ENCODE measurements around the gene PRPF6. TPM values are rescaled to one million over a fixed set of nuclear protein-coding genes. Genes with fewer than 3 reads are reported as not detected.
A peak's percentile ranks its signal among the peaks of the same experiment; 100 is the strongest.

The PRPF6 gene
- total and polyA plus RNA-seq, 2 of the 13 experiments (the other 11 are each of a cell fraction or from before 2014, with no cell fraction given): 63.7 to 101 TPM

- TF ChIP-seq ZNF574 (CRISPR knock-in tag; IDR thresholded peaks at IDR 0.05) (peak; percentile 84), ZNF652 (CRISPR knock-in tag; IDR thresholded peaks at IDR 0.05; ENCODE audit: borderline replicate concordance, low read depth) (no peak), ZNF256 (CRISPR knock-in tag; conservative IDR thresholded peaks at IDR 0.05) (peak; percentile 91; the same call in 1 of the 2 replicates), ZNF816 (CRISPR knock-in tag; IDR thresholded peaks at IDR 0.05; ENCODE audit: borderline replicate concordance) (no peak), SNAPC4 (CRISPR knock-in tag; IDR thresholded peaks at IDR 0.05) (peak; percentile 78; the same call in 1 of the 2 replicates), TEAD2 (CRISPR knock-in tag; IDR thresholded peaks at IDR 0.05) (no peak), CREB1 (IDR thresholded peaks at IDR 0.05) (peak; percentile 72; the same call in 1 of the 2 replicates), CREB1 (CRISPR knock-in tag; IDR thresholded peaks at IDR 0.05) (no peak), DR1 (CRISPR knock-in tag; IDR thresholded peaks at IDR 0.05) (peak; percentile 78), NCOA1 (CRISPR knock-in tag; IDR thresholded peaks at IDR 0.05) (peak; percentile 89), MXD4 (CRISPR knock-in tag; IDR thresholded peaks at IDR 0.05) (peak; percentile 97), CCDC6 (CRISPR knock-in tag; IDR thresholded peaks at IDR 0.05) (no peak), TCF7L2 (IDR thresholded peaks at IDR 0.05; ENCODE audit: low read depth, low read length) (no peak), WIZ (CRISPR knock-in tag; IDR thresholded peaks at IDR 0.05) (0 out of 2 replicates have a peak, but pooled peaks have one; percentile 47), AGO2 (optimal IDR thresholded peaks at IDR 0.05; ENCODE audit: low read depth, low read length) (peak; percentile 97), MBNL3 (CRISPR knock-in tag; conservative IDR thresholded peaks at IDR 0.05) (no peak), HMG20A (CRISPR knock-in tag; IDR thresholded peaks at IDR 0.05; ENCODE audit: borderline replicate concordance) (peak; percentile 44; the same call in 1 of the 2 replicates), ZIK1 (CRISPR knock-in tag; IDR thresholded peaks at IDR 0.05; ENCODE audit: borderline replicate concordance, low read depth) (peak; percentile 86; the same call in 1 of the 2 replicates), KAT2B (IDR thresholded peaks at IDR 0.05; ENCODE audit: borderline replicate concordance, low read depth, low read length) (no peak), ZNF274 (CRISPR knock-in tag; IDR thresholded peaks at IDR 0.05) (peak; percentile 68; the same call in 1 of the 2 replicates), ZNF367 (CRISPR knock-in tag; IDR thresholded peaks at IDR 0.05; ENCODE audit: borderline replicate concordance) (0 out of 2 replicates have a peak, but pooled peaks have one; percentile 41), FOXO1 (CRISPR knock-in tag; IDR thresholded peaks at IDR 0.05) (peak; percentile 80), SP5 (CRISPR knock-in tag; IDR thresholded peaks at IDR 0.05; ENCODE audit: borderline replicate concordance, low read depth) (peak; percentile 91), ZNF605 (CRISPR knock-in tag; IDR thresholded peaks at IDR 0.05) (no peak)
Measured at GRCh38 chr20:63973636-63974401, 7.1 kb upstream of the PRPF6 start (continued).

All from HepG2 (cell line).